ENCODE data around the gene ADAMTS2. TPM values are rescaled to one million over a fixed set of nuclear protein-coding genes. Genes with fewer than 3 reads are reported as not detected.

The ADAMTS2 gene
- polyA plus RNA-seq, 3 donors from 2014 or later = 0.03 TPM; not detected in 2

GRCh38 chr5:179166171-179166885, 178.9 kb downstream of the ADAMTS2 start:
- peaks cover 3 to 7% of the 10 kb centered on the region in 2 donors for H3K4me1 Mint-ChIP-seq
- peak overlapping the region in 2 of 5 donors; percentile 17 to 27 for H3K4me3 Mint-ChIP-seq
- no peaks in the 10 kb centered on the region for H3K36me3 Mint-ChIP-seq
- H3K27me3 Mint-ChIP-seq (ENCODE audit: low read depth in 3 of 3) = peaks cover 0 to 3% (median 0%) of the 10 kb centered on the region in 3 donors
- DNase-seq = no peak
- H3K27ac Mint-ChIP-seq = no peak overlapping the region
- no peaks in the 10 kb centered on the region for H3K9me3 Mint-ChIP-seq

- DNase-seq = no peak
- Mint-ChIP-seq H3K27me3 (ENCODE audit: low read depth in 3 of 3) (peaks cover 0 to 3% (median 0%) of the 10 kb centered on the region in 3 donors), H3K36me3 (no peaks in the 10 kb centered on the region), H3K4me3 (peak overlapping the region in 1 of 5 donors; percentile 17), H3K9me3 (no peaks in the 10 kb centered on the region), H3K27ac (no peak overlapping the region), H3K4me1 (peaks cover 3 to 7% of the 10 kb centered on the region in 2 donors)
These were observed 179.7 kb downstream of the ADAMTS2 start for GRCh38 chr5:179165421-179166170.

- no peak for DNase-seq
- Mint-ChIP-seq H3K4me1 (peaks cover 3 to 7% of the 10 kb centered on the region in 2 donors), H3K4me3 (peak overlapping the region in 1 of 5 donors; percentile 19), H3K27me3 (ENCODE audit: low read depth in 3 of 3) (peaks cover 0 to 3% (median 2%) of the 10 kb centered on the region in 3 donors), H3K9me3 (no peaks in the 10 kb centered on the region), H3K36me3 (no peaks in the 10 kb centered on the region), H3K27ac (no peak overlapping the region)
These were observed 180.6 kb downstream of the ADAMTS2 start for GRCh38 chr5:179164331-179165311.

- DNase-seq = no peak
- peaks cover 3 to 7% of the 10 kb centered on the region in 2 donors for H3K4me1 Mint-ChIP-seq
- H3K27ac Mint-ChIP-seq = no peak overlapping the region
- peaks cover 0 to 4% (median 2%) of the 10 kb centered on the region in 3 donors for H3K27me3 Mint-ChIP-seq (ENCODE audit: low read depth in 3 of 3)
- H3K36me3 Mint-ChIP-seq = no peaks in the 10 kb centered on the region
- no peak overlapping the region for H3K4me3 Mint-ChIP-seq
- no peaks in the 10 kb centered on the region for H3K9me3 Mint-ChIP-seq
These were observed 181.8 kb downstream of the ADAMTS2 start for GRCh38 chr5:179163236-179164155.

- Mint-ChIP-seq H3K4me1 (peaks cover under 1 to 4% of the 10 kb centered on the region in 2 donors), H3K27ac (no peak overlapping the region), H3K4me3 (no peak overlapping the region), H3K36me3 (no peaks in the 10 kb centered on the region), H3K27me3 (ENCODE audit: low read depth in 3 of 3) (peaks cover 0 to 2% (median 2%) of the 10 kb centered on the region in 3 donors), H3K9me3 (no peaks in the 10 kb centered on the region)
- no peak for DNase-seq
These were observed 182.7 kb downstream of the ADAMTS2 start for GRCh38 chr5:179162351-179163235.

- no peaks in the 10 kb centered on the region for H3K4me1 Mint-ChIP-seq
- no peak for DNase-seq
- H3K4me3 Mint-ChIP-seq = no peak overlapping the region
- no peaks in the 10 kb centered on the region for H3K9me3 Mint-ChIP-seq
- H3K36me3 Mint-ChIP-seq = no peaks in the 10 kb centered on the region
- H3K27ac Mint-ChIP-seq = no peak overlapping the region
- H3K27me3 Mint-ChIP-seq (ENCODE audit: low read depth in 3 of 3) = peaks cover 0 to 4% (median 1%) of the 10 kb centered on the region in 3 donors
These were observed 183.4 kb downstream of the ADAMTS2 start for GRCh38 chr5:179161901-179162300.

- no peak for DNase-seq
- peaks cover 0 to 4% (median 3%) of the 10 kb centered on the region in 3 donors for H3K27me3 Mint-ChIP-seq (ENCODE audit: low read depth in 3 of 3)
- no peak overlapping the region for H3K27ac Mint-ChIP-seq
- no peak overlapping the region for H3K4me3 Mint-ChIP-seq
- no peaks in the 10 kb centered on the region for H3K4me1 Mint-ChIP-seq
- no peaks in the 10 kb centered on the region for H3K36me3 Mint-ChIP-seq
- H3K9me3 Mint-ChIP-seq = no peaks in the 10 kb centered on the region
These were observed 184.7 kb downstream of the ADAMTS2 start for GRCh38 chr5:179160584-179160983.

- H3K36me3 Mint-ChIP-seq = no peaks in the 10 kb centered on the region
- H3K27me3 Mint-ChIP-seq (ENCODE audit: low read depth in 3 of 3) = peaks cover 0 to 4% (median 3%) of the 10 kb centered on the region in 3 donors
- no peaks in the 10 kb centered on the region for H3K4me1 Mint-ChIP-seq
- DNase-seq = no peak
- no peak overlapping the region for H3K4me3 Mint-ChIP-seq
- peaks cover 0 to 2% (median 0%) of the 10 kb centered on the region in 6 donors for H3K9me3 Mint-ChIP-seq
- no peak overlapping the region for H3K27ac Mint-ChIP-seq
These were observed 186.7 kb downstream of the ADAMTS2 start for GRCh38 chr5:179158556-179158955.

- no peak overlapping the region for H3K27ac Mint-ChIP-seq
These were observed 190.0 kb downstream of the ADAMTS2 start for GRCh38 chr5:179154991-179155955.

GRCh38 chr5:179154346-179154990, 190.8 kb downstream of the ADAMTS2 start:
- Mint-ChIP-seq H3K27ac (no peak overlapping the region), H3K9me3 (peaks cover 0 to 2% (median 0%) of the 10 kb centered on the region in 6 donors), H3K36me3 (no peaks in the 10 kb centered on the region), H3K4me1 (no peaks in the 10 kb centered on the region), H3K27me3 (ENCODE audit: low read depth in 3 of 3) (peaks cover 2 to 3% (median 3%) of the 10 kb centered on the region in 3 donors), H3K4me3 (no peak overlapping the region)
- no peak for DNase-seq

More at GRCh38 chr5:179154991-179155955, 190.0 kb downstream of the ADAMTS2 start:
- Mint-ChIP-seq H3K4me1 (no peaks in the 10 kb centered on the region), H3K4me3 (no peak overlapping the region), H3K27me3 (ENCODE audit: low read depth in 3 of 3) (peaks cover under 1 to 3% (median 2%) of the 10 kb centered on the region in 3 donors), H3K9me3 (peaks cover 0 to 2% (median 0%) of the 10 kb centered on the region in 6 donors), H3K36me3 (no peaks in the 10 kb centered on the region)
- DNase-seq = no peak
